Measurements from ENCODE around the gene TLE4. TPM values are rescaled to one million over a fixed set of nuclear protein-coding genes. Genes with fewer than 3 reads are reported as not detected.
A peak's percentile ranks its signal among the peaks of the same experiment; 100 is the strongest.

The TLE4 gene
- total and polyA plus RNA-seq, 2 of the 4 experiments (the other 2 are of a cell fraction), result 68.0 to 78.1 TPM

DNA sequence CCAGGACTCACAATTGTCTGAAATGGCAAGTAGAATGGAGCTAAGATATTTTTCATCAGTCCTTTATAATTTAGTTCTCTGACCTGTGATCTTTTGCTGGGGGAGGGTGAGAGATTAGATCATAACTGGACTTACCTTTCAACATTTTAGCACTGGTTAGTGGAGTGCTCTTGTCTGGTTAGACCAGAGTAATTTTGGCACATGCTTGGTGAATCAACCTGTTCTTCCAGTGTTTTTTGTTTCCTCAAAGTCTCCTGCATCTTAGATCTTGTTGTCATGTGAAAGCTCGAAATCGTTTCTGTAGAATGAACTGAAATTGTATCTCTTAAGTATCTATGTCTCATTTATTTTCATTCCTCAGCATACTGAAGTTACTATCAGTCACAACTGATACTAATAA is 122.4 kb downstream of the TLE4 start:
- H3K9me1 ChIP-seq (ENCODE audit: insufficient read depth, low read length), result peaks cover 15% of the 10 kb centered on the region
- H4K8ac ChIP-seq (ENCODE audit: low read depth in 2 of 2, low read length in 2 of 2), result no peak overlapping the region
- TF ChIP-seq RAD21 (IDR thresholded peaks at IDR 0.05; ENCODE audit: low read length), result no peak
- TF ChIP-seq, protein P1, sequence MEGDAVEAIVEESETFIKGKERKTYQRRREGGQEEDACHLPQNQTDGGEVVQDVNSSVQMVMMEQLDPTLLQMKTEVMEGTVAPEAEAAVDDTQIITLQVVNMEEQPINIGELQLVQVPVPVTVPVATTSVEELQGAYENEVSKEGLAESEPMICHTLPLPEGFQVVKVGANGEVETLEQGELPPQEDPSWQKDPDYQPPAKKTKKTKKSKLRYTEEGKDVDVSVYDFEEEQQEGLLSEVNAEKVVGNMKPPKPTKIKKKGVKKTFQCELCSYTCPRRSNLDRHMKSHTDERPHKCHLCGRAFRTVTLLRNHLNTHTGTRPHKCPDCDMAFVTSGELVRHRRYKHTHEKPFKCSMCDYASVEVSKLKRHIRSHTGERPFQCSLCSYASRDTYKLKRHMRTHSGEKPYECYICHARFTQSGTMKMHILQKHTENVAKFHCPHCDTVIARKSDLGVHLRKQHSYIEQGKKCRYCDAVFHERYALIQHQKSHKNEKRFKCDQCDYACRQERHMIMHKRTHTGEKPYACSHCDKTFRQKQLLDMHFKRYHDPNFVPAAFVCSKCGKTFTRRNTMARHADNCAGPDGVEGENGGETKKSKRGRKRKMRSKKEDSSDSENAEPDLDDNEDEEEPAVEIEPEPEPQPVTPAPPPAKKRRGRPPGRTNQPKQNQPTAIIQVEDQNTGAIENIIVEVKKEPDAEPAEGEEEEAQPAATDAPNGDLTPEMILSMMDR (conservative IDR thresholded peaks at IDR 0.05; ENCODE audit: low read depth, low read length), result no peak
- no peak overlapping the region for H2AK9ac ChIP-seq (replicated peaks; ENCODE audit: low read depth, low read length, poor library complexity)
- no peak overlapping the region for H3K9ac ChIP-seq (ENCODE audit: low read depth, low read length)
- in situ Hi-C loops (cut with MboI; ENCODE audit: low sequenced_read_pairs) (no loop called here), intact Hi-C loops (cut with micrococcal nuclease) (loop anchor here (2.0 to 10.0 kb wide), 2 partner anchors 119 to 559 kb away; no protein-coding TSS in a partner anchor), dilution Hi-C loops (cut with HindIII; ENCODE audit: low sequenced_read_pairs, unreplicated experiment) (no loop called here)
- H2BK15ac ChIP-seq (ENCODE audit: low read depth, low read length), result no peak overlapping the region
- no peak overlapping the region for H3K27ac ChIP-seq (ENCODE audit: insufficient read depth, low read length)
- H4K5ac ChIP-seq (ENCODE audit: low read depth, low read length), result no peak overlapping the region
- no peak overlapping the region; the same call in 1 of the 2 replicates for H2BK20ac ChIP-seq (ENCODE audit: low read depth, low read length)
- CTCF ChIA-PET, result interaction anchor here (0.9 kb wide), 1 partner anchor 88 kb away, joined by 3 read pairs; no protein-coding TSS in a partner anchor
- ATAC-seq (ENCODE audit: low read depth) (no peak; the same call in 1 of the 2 replicates), DNase-seq (no peak)
- no TSS peak for BruUV-seq (replicated peaks)
- H4K20me1 ChIP-seq (ENCODE audit: insufficient read depth, low read length), result peaks cover 13% of the 10 kb centered on the region; the same call in 1 of the 2 replicates
- 0 out of 2 replicates have a peak overlapping the region, but pooled peaks have one; percentile 20 for H2BK120ac ChIP-seq (ENCODE audit: low read depth, low read length)
- WGBS, 2 experiments (ENCODE audit: extremely low coverage in 2 of 2, insufficient read length in 1 of 2), result no CpG with 5 or more reads among the region's 2 CpGs
- H3K9me3 ChIP-seq (ENCODE audit: control insufficient read depth, insufficient read depth, low read length), result no peaks in the 10 kb centered on the region
- 0 out of 2 replicates have a peak overlapping the region, but pooled peaks have one; percentile 21 for H3K14ac ChIP-seq (replicated peaks; ENCODE audit: low read depth, low read length)
- no peak overlapping the region for H3K4me3 ChIP-seq (ENCODE audit: insufficient read depth, low read depth, low read length)
- H3K27me3 ChIP-seq (ENCODE audit: control insufficient read depth, insufficient read depth, low read length), result no peaks in the 10 kb centered on the region
- H3K56ac ChIP-seq (ENCODE audit: extremely low read depth, insufficient read depth, low read length), result no peak overlapping the region
- H3K4ac ChIP-seq (ENCODE audit: low read depth, low read length), result peak overlapping the region; percentile 63; the same call in 1 of the 2 replicates
- no peak overlapping the region for H2AFZ ChIP-seq (replicated peaks; ENCODE audit: low read length, poor library complexity)
- H3K18ac ChIP-seq (ENCODE audit: low read depth, low read length), result peak overlapping the region; percentile 61; the same call in 1 of the 2 replicates
- no peak overlapping the region for H4K91ac ChIP-seq (ENCODE audit: insufficient read depth, low read depth, low read length)
- H3K4me2 ChIP-seq (ENCODE audit: low read depth, low read length), result no peak overlapping the region; the same call in 1 of the 2 replicates
- H2AK5ac ChIP-seq (ENCODE audit: low read depth, low read length), result peak overlapping the region; percentile 44; the same call in 1 of the 2 replicates
- POLR2A ChIA-PET (ENCODE audit: unreplicated experiment), result no interaction called here
- 0 out of 2 replicates have a peak overlapping the region, but pooled peaks have one; percentile 2 for H3K23ac ChIP-seq (ENCODE audit: low read depth, low read length)
- H2BK5ac ChIP-seq (ENCODE audit: low read depth, low read length, poor library complexity, severe bottlenecking), result no peak overlapping the region
- H3K79me1 ChIP-seq (ENCODE audit: low read depth in 1 of 2, low read length in 2 of 2), result peaks cover 34 to 44% of the 10 kb centered on the region in 2 experiments
- H3K4me1 ChIP-seq (ENCODE audit: control insufficient read depth, insufficient read depth, low read length), result peaks cover 6% of the 10 kb centered on the region
- peaks cover 2% of the 10 kb centered on the region; the same call in 1 of the 2 replicates for H3K36me3 ChIP-seq (ENCODE audit: control insufficient read depth, insufficient read depth, low read length)

Measured in IMR-90 (cell line).